ENCODE data around the gene HPSE2.

HPSE2 gene

GRCh38 chr10:99042051-99042771 lies 193.4 kb downstream of the HPSE2 start:
- TF ChIP-seq TEAD4 (IDR thresholded peaks at IDR 0.05) (no peak), MAX (IDR thresholded peaks at IDR 0.05) (no peak), ZBTB7A (IDR thresholded peaks at IDR 0.05; ENCODE audit: low read depth) (no peak), RAD21 (IDR thresholded peaks at IDR 0.05; ENCODE audit: low read depth) (no peak), REST (IDR thresholded peaks at IDR 0.05; ENCODE audit: low read depth) (no peak), EGR1 (IDR thresholded peaks at IDR 0.05) (no peak), NFIC (IDR thresholded peaks at IDR 0.05) (no peak), TAF1 (IDR thresholded peaks at IDR 0.05; ENCODE audit: low read depth) (no peak), CEBPB (IDR thresholded peaks at IDR 0.05) (no peak), CREB1 (IDR thresholded peaks at IDR 0.05; ENCODE audit: low read depth) (no peak), USF1 (IDR thresholded peaks at IDR 0.05) (no peak), EP300 (IDR thresholded peaks at IDR 0.05; ENCODE audit: borderline replicate concordance) (no peak), FOXM1 (IDR thresholded peaks at IDR 0.05; ENCODE audit: borderline replicate concordance, low read depth) (no peak), TCF12 (IDR thresholded peaks at IDR 0.05; ENCODE audit: low read depth) (no peak), YY1 (IDR thresholded peaks at IDR 0.05; ENCODE audit: low read depth) (no peak)

GRCh38 chr10:99041468-99041867 lies 194.2 kb downstream of the HPSE2 start:
- TF ChIP-seq TAF1 (IDR thresholded peaks at IDR 0.05; ENCODE audit: low read depth), result no peak
- no peak for TF ChIP-seq MAX (IDR thresholded peaks at IDR 0.05)
- TF ChIP-seq USF1 (IDR thresholded peaks at IDR 0.05), result no peak

- no peak for TF ChIP-seq ZBTB7A (IDR thresholded peaks at IDR 0.05; ENCODE audit: low read depth)
- no peak for TF ChIP-seq TEAD4 (IDR thresholded peaks at IDR 0.05)
Observed at GRCh38 chr10:99013885-99014284, 221.8 kb downstream of the HPSE2 start.

GRCh38 chr10:99010286-99010685 lies 225.4 kb downstream of the HPSE2 start:
- TF ChIP-seq CEBPB (IDR thresholded peaks at IDR 0.05), result no peak
- TF ChIP-seq TAF1 (IDR thresholded peaks at IDR 0.05; ENCODE audit: low read depth), result no peak
- no peak for TF ChIP-seq YY1 (IDR thresholded peaks at IDR 0.05; ENCODE audit: low read depth)
- TF ChIP-seq EGR1 (IDR thresholded peaks at IDR 0.05), result no peak
- TF ChIP-seq EP300 (IDR thresholded peaks at IDR 0.05; ENCODE audit: borderline replicate concordance), result no peak
- TF ChIP-seq CREB1 (IDR thresholded peaks at IDR 0.05; ENCODE audit: low read depth), result no peak
- TF ChIP-seq TEAD4 (IDR thresholded peaks at IDR 0.05), result no peak
- TF ChIP-seq FOXM1 (IDR thresholded peaks at IDR 0.05; ENCODE audit: borderline replicate concordance, low read depth), result no peak
- TF ChIP-seq REST (IDR thresholded peaks at IDR 0.05; ENCODE audit: low read depth), result no peak
- no peak for TF ChIP-seq NFIC (IDR thresholded peaks at IDR 0.05)
- TF ChIP-seq TCF12 (IDR thresholded peaks at IDR 0.05; ENCODE audit: low read depth), result no peak
- no peak for TF ChIP-seq ZBTB7A (IDR thresholded peaks at IDR 0.05; ENCODE audit: low read depth)
- no peak for TF ChIP-seq USF1 (IDR thresholded peaks at IDR 0.05)
- TF ChIP-seq RAD21 (IDR thresholded peaks at IDR 0.05; ENCODE audit: low read depth), result no peak
- TF ChIP-seq MAX (IDR thresholded peaks at IDR 0.05), result no peak

- TF ChIP-seq CREB1 (IDR thresholded peaks at IDR 0.05; ENCODE audit: low read depth) (no peak), TAF1 (IDR thresholded peaks at IDR 0.05; ENCODE audit: low read depth) (no peak), REST (IDR thresholded peaks at IDR 0.05; ENCODE audit: low read depth) (no peak), TEAD4 (IDR thresholded peaks at IDR 0.05) (no peak), MAX (IDR thresholded peaks at IDR 0.05) (no peak), NFIC (IDR thresholded peaks at IDR 0.05) (no peak), FOXM1 (IDR thresholded peaks at IDR 0.05; ENCODE audit: borderline replicate concordance, low read depth) (no peak), YY1 (IDR thresholded peaks at IDR 0.05; ENCODE audit: low read depth) (no peak), EP300 (IDR thresholded peaks at IDR 0.05; ENCODE audit: borderline replicate concordance) (no peak), CEBPB (IDR thresholded peaks at IDR 0.05) (no peak), USF1 (IDR thresholded peaks at IDR 0.05) (no peak), ZBTB7A (IDR thresholded peaks at IDR 0.05; ENCODE audit: low read depth) (no peak), EGR1 (IDR thresholded peaks at IDR 0.05) (no peak), TCF12 (IDR thresholded peaks at IDR 0.05; ENCODE audit: low read depth) (no peak), RAD21 (IDR thresholded peaks at IDR 0.05; ENCODE audit: low read depth) (no peak)
Observed at GRCh38 chr10:99008054-99008453, 227.6 kb downstream of the HPSE2 start.
